Measurements from ENCODE around the gene FYN.

- TF ChIP-seq EZH2 (IDR thresholded peaks at IDR 0.05; ENCODE audit: insufficient read depth, poor library complexity, severe bottlenecking) (no peak), EZH2phosphoT487 (IDR thresholded peaks at IDR 0.05; ENCODE audit: insufficient read depth, low read depth) (no peak)
These were observed 92.1 kb downstream of the FYN start for GRCh38 chr6:111781041-111781708.
